MCF 10A (cell line): Measurements from ENCODE around the gene COPS6. TPM values are rescaled to one million over a fixed set of nuclear protein-coding genes. Genes with fewer than 3 reads are reported as not detected.

Experiments used
- BruUV-seq: library from RNA; stranded (reverse); fragments of 400-500 nt; replicated peaks from 2 replicates; lab custom pipeline; 2021; lab: Mats Ljungman, UMichigan
- CTCF ChIA-PET: fragments of 300-600 bp; sonication (Branson Sonifier 250); formaldehyde crosslinking; extraction: SDS; loops from one replicate; lab custom pipeline; 2021; ENCODE audit warnings: antibody characterized with exemption, inconsistent platforms; lab: Yijun Ruan, JAX
- POLR2A ChIA-PET: fragments of 300-600, 350-650 bp; sonication (Branson Sonifier 250); formaldehyde crosslinking; extraction: SDS; loops from one replicate; lab custom pipeline; 2020; ENCODE audit warnings: antibody characterized with exemption, inconsistent platforms; lab: Yijun Ruan, JAX
- DNase-seq: peaks from one replicate; pipeline ENCODE4 v3.0.0-alpha.2; 2018; ENCODE audit not compliant: unreplicated experiment
- H3K27ac Mint-ChIP-seq: one replicate; pipeline ENCODE4 v1.8.0; 2022; ENCODE audit warnings: mild to moderate bottlenecking, low read depth, mixed read lengths; ENCODE audit not compliant: unreplicated experiment
- H3K27me3 Mint-ChIP-seq: one replicate; pipeline ENCODE4 v1.8.0; 2022; ENCODE audit warnings: mixed read lengths; ENCODE audit not compliant: insufficient read depth, unreplicated experiment
- H3K36me3 Mint-ChIP-seq: one replicate; pipeline ENCODE4 v1.8.0; 2022; ENCODE audit warnings: mild to moderate bottlenecking, moderate library complexity, mixed read lengths; ENCODE audit not compliant: insufficient read depth, unreplicated experiment
- H3K4me1 Mint-ChIP-seq: one replicate; pipeline ENCODE4 v1.8.0; 2022; ENCODE audit warnings: mixed read lengths; ENCODE audit not compliant: insufficient read depth, unreplicated experiment
- H3K4me3 Mint-ChIP-seq: one replicate; pipeline ENCODE4 v1.8.0; 2022; ENCODE audit warnings: mild to moderate bottlenecking, moderate library complexity, mixed read lengths; ENCODE audit not compliant: unreplicated experiment
- H3K9me3 Mint-ChIP-seq: one replicate; pipeline ENCODE4 v1.8.0; 2022; ENCODE audit warnings: mixed read lengths; ENCODE audit not compliant: unreplicated experiment
- CTCF ChIP-seq: fragments of 200-600 bp; IDR thresholded peaks from one replicate; pipeline ENCODE4 v1.8.0; 2022; ENCODE audit warnings: antibody characterized with exemption, mild to moderate bottlenecking; ENCODE audit not compliant: unreplicated experiment
- intact Hi-C: fragments of 100-400 bp; cut with micrococcal nuclease; formaldehyde crosslinking; loops from 2 replicates; pipeline ENCODE4 v1.14.1; 2022
- total RNA-seq: library from RNA; stranded (reverse); gene quantifications from 2 replicates; pipeline ENCODE4 v1.2.3, GENCODE V29; 2022

Gene COPS6
- total RNA-seq, 1 experiment from 2014 or later = 103 TPM

GRCh38 chr7:100122067-100122466, 33.3 kb downstream of the COPS6 start:
- intact Hi-C loops = no loop called here
- Mint-ChIP-seq H3K27me3 (no peaks in the 10 kb centered on the region), H3K9me3 (no peaks in the 10 kb centered on the region), H3K36me3 (peaks cover 5% of the 10 kb centered on the region), H3K4me3 (no peak overlapping the region), H3K4me1 (peaks cover 7% of the 10 kb centered on the region), H3K27ac (no peak overlapping the region)
- no peak for DNase-seq
- BruUV-seq = no TSS peak
- TF ChIP-seq CTCF = no peak
- POLR2A ChIA-PET = interaction anchor here (0.6 to 5.3 kb wide), 3 partner anchors 8 to 50 kb away, joined by 3 to 47 read pairs (median 3); partner anchors contain the start of genes AP4M1 and MCM7
- CTCF ChIA-PET = no interaction called here

DNA sequence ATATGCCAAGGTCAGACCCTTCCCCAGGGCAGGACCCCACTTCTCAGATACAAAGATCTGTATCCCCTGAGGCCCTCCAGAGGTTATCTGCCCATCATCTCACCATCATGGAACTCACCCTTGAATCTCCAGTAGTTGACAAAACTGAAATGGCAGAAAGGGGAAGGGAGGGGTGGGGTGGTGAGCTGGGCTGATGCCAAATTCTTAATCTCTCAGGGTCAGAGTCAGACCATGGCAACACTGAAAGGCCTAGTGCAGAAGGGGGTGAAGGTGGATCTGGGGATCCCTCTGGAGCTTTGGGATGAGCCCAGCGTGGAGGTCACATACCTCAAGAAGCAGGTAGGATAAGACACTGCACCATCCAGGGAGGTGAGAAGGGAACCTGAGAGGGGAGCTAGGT, 33.8 kb downstream of the COPS6 start:
- no peak overlapping the region for H3K27ac Mint-ChIP-seq
- intact Hi-C loops = no loop called here
- peaks cover 5% of the 10 kb centered on the region for H3K36me3 Mint-ChIP-seq
- ChIA-PET POLR2A (interaction anchor here (0.6 to 5.3 kb wide), 3 partner anchors 21 to 51 kb away, joined by 3 to 47 read pairs (median 3); partner anchors contain the start of genes AP4M1 and MCM7), CTCF (no interaction called here)
- DNase-seq = no peak
- BruUV-seq = no TSS peak
- H3K4me1 Mint-ChIP-seq = peaks cover 7% of the 10 kb centered on the region
- no peaks in the 10 kb centered on the region for H3K9me3 Mint-ChIP-seq
- TF ChIP-seq CTCF = no peak
- H3K4me3 Mint-ChIP-seq = no peak overlapping the region
- H3K27me3 Mint-ChIP-seq = no peaks in the 10 kb centered on the region

- no peaks in the 10 kb centered on the region for H3K9me3 Mint-ChIP-seq
- BruUV-seq = no TSS peak
- ChIA-PET POLR2A (interaction anchor here (0.7 to 5.3 kb wide), 4 partner anchors 23 to 1022 kb away, joined by 3 to 47 read pairs (median 3); partner anchors contain the start of genes AP4M1, COPS6 and MCM7), CTCF (interaction anchor here (0.6 kb wide), 1 partner anchor 8 kb away, joined by 4 read pairs; no protein-coding TSS in a partner anchor)
- peaks cover 5% of the 10 kb centered on the region for H3K36me3 Mint-ChIP-seq
- DNase-seq = no peak
- TF ChIP-seq CTCF = no peak
- no peak overlapping the region for H3K27ac Mint-ChIP-seq
- H3K27me3 Mint-ChIP-seq = no peaks in the 10 kb centered on the region
- peaks cover 7% of the 10 kb centered on the region for H3K4me1 Mint-ChIP-seq
- intact Hi-C loops = loop anchor here (5.0 kb wide), 1 partner anchor 132 kb away; no protein-coding TSS in a partner anchor
- H3K4me3 Mint-ChIP-seq = peak overlapping the region; percentile 45
Observed at GRCh38 chr7:100124301-100125230, 35.8 kb downstream of the COPS6 start.
